Loucy (cell line): Measurements from ENCODE around the gene FANCC.

Experiments
- H2AFZ ChIP-seq: fragments of 200-600 bp; sonication (generic); 2 replicates; pipeline ENCODE4 v1.6.0; 2016; ENCODE audit warnings: antibody characterized with exemption, mild to moderate bottlenecking, low read length, moderate library complexity
- H3F3A ChIP-seq: fragments of 200-600 bp; 2 replicates; pipeline ENCODE4 v1.6.0; 2016; ENCODE audit warnings: antibody characterized with exemption, low read depth, mild to moderate bottlenecking
- H3K27me3 ChIP-seq: fragments of 200-600 bp; sonication (generic); 2 replicates; pipeline ENCODE4 v1.6.1; 2014; ENCODE audit warnings: low read length, mild to moderate bottlenecking; ENCODE audit not compliant: insufficient read depth, poor library complexity, severe bottlenecking
- H3K36me3 ChIP-seq: fragments of 200-600 bp; sonication (generic); 2 replicates; pipeline ENCODE4 v1.6.1; 2016; ENCODE audit warnings: low read length; ENCODE audit not compliant: insufficient read depth
- H3K4me1 ChIP-seq: fragments of 200-600 bp; sonication (generic); 2 replicates; pipeline ENCODE4 v1.5.1; 2014; ENCODE audit warnings: low read length, mild to moderate bottlenecking; ENCODE audit not compliant: insufficient read depth, poor library complexity, severe bottlenecking
- H3K4me2 ChIP-seq: fragments of 200-600 bp; sonication (generic); 2 replicates; pipeline ENCODE4 v1.6.0; 2014; ENCODE audit warnings: antibody characterized with exemption, low read length, low read depth, mild to moderate bottlenecking; ENCODE audit not compliant: poor library complexity, severe bottlenecking
- H3K4me3 ChIP-seq: fragments of 200-600 bp; sonication (generic); 2 replicates; pipeline ENCODE4 v1.5.1; 2014; ENCODE audit warnings: low read length, mild to moderate bottlenecking, mixed read lengths; ENCODE audit not compliant: poor library complexity, severe bottlenecking
- H3K79me2 ChIP-seq: fragments of 200-600 bp; sonication (generic); 2 replicates; pipeline ENCODE4 v1.6.1; 2014; ENCODE audit warnings: low read length; ENCODE audit not compliant: insufficient read depth
- H3K9ac ChIP-seq: fragments of 200-600 bp; sonication (generic); 2 replicates; pipeline ENCODE4 v1.6.0; 2014; ENCODE audit warnings: mild to moderate bottlenecking, low read depth, low read length, moderate library complexity; ENCODE audit not compliant: poor library complexity, severe bottlenecking
- H3K9me2 ChIP-seq: fragments of 200-600 bp; sonication (generic); replicated peaks from 2 replicates; pipeline ENCODE4 v1.6.1; 2016; ENCODE audit warnings: low read depth, low read length, mixed read lengths
- H3K9me3 ChIP-seq: fragments of 200-600 bp; sonication (generic); 2 replicates; pipeline ENCODE4 v1.6.1; 2014; ENCODE audit warnings: mild to moderate bottlenecking, antibody characterized with exemption, low read length, low read depth; ENCODE audit not compliant: insufficient read depth
- H4K20me1 ChIP-seq: fragments of 200-600 bp; sonication (generic); 2 replicates; pipeline ENCODE4 v1.6.0; 2014; ENCODE audit warnings: antibody characterized with exemption, low read length, mild to moderate bottlenecking; ENCODE audit not compliant: insufficient read depth, poor library complexity, severe bottlenecking
- CTCF ChIP-seq: fragments of 200-600 bp; sonication (generic); conservative IDR thresholded peaks from 2 replicates; pipeline ENCODE4 v1.5.1; 2014; ENCODE audit warnings: mild to moderate bottlenecking, antibody characterized with exemption, low read length
- EZH2phosphoT487 ChIP-seq: fragments of 200-600 bp; IDR thresholded peaks from 2 replicates; pipeline ENCODE4 v1.6.1; 2018; ENCODE audit warnings: antibody characterized with exemption, mild to moderate bottlenecking, moderate library complexity, borderline replicate concordance

FANCC gene

GRCh38 chr9:95134457-95134881 lies 183.0 kb downstream of the FANCC start:
- H3K27me3 ChIP-seq: no peaks in the 10 kb centered on the region
- no peaks in the 10 kb centered on the region for H3F3A ChIP-seq
- no peaks in the 10 kb centered on the region for H3K79me2 ChIP-seq
- H3K9ac ChIP-seq: no peak overlapping the region
- H3K4me3 ChIP-seq: no peak overlapping the region
- H3K4me2 ChIP-seq: no peak overlapping the region
- H4K20me1 ChIP-seq: no peaks in the 10 kb centered on the region
- TF ChIP-seq CTCF (no peak), EZH2phosphoT487 (no peak)
- H3K9me3 ChIP-seq: no peaks in the 10 kb centered on the region
- no peaks in the 10 kb centered on the region for H3K4me1 ChIP-seq
- H3K36me3 ChIP-seq: no peaks in the 10 kb centered on the region; the same call in 1 of the 2 replicates
- H2AFZ ChIP-seq: no peak overlapping the region
- H3K9me2 ChIP-seq: no peaks in the 10 kb centered on the region

- Histone ChIP-seq H3K79me2 (no peaks in the 10 kb centered on the region), H2AFZ (no peak overlapping the region), H3F3A (no peaks in the 10 kb centered on the region), H3K36me3 (no peaks in the 10 kb centered on the region), H3K27me3 (no peaks in the 10 kb centered on the region), H3K4me1 (no peaks in the 10 kb centered on the region), H3K9me3 (no peaks in the 10 kb centered on the region), H4K20me1 (no peaks in the 10 kb centered on the region), H3K9ac (no peak overlapping the region), H3K4me3 (no peak overlapping the region), H3K9me2 (no peaks in the 10 kb centered on the region), H3K4me2 (no peak overlapping the region)
- no peak for TF ChIP-seq CTCF
- TF ChIP-seq EZH2phosphoT487: no peak
Measured at GRCh38 chr9:95133325-95133705, 184.2 kb downstream of the FANCC start.

DNA sequence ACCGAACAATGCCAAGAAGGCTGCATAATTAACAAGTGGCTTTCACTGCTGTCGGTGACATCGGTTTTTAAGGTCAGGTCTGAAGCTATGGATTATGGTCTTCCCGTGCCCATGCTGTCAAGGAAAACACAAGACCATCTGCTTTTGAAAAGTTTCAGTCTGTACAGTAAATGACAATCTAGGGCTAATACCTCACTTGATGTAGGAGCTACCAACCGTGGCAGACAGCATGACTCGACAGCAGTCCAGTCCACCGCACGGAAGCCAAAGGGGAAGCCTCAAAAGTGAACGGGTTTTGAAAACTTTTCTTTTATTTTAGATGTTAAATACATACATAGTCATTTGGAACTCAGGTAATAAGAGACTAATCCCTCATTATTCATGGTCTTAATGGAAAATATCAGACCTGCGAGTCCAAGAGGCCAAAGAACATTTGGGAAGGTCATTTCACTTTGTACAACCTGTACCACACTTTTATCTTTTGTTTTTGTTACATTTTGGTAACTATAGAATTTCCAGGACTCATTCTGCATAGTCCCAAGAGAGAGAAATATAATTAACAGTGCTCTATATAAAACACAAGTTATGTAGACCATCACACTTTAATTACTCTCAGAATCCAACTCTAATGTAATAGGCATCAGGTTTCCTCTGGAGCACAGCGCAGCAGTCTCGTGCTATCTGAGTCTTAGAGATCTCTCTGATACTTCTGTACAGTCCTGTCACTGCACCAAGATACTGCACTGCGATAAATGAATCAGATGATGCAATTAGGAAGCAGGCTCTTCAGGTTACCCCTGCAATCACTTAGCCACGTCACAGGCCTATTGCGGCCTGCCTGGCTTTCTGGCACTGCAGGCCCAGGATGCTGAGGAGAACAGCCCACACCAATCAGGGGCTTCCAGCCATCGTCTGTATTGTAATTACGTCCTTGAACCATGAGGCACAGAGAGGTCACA lies 184.9 kb downstream of the FANCC start:
- Histone ChIP-seq H3K4me3 (no peak overlapping the region), H3F3A (no peaks in the 10 kb centered on the region), H3K4me2 (no peak overlapping the region), H3K9me2 (no peaks in the 10 kb centered on the region), H3K4me1 (no peaks in the 10 kb centered on the region), H3K9ac (no peak overlapping the region), H3K9me3 (no peaks in the 10 kb centered on the region), H3K79me2 (no peaks in the 10 kb centered on the region), H3K27me3 (no peaks in the 10 kb centered on the region), H2AFZ (no peak overlapping the region), H3K36me3 (no peaks in the 10 kb centered on the region), H4K20me1 (no peaks in the 10 kb centered on the region)
- no peak for TF ChIP-seq CTCF
- no peak for TF ChIP-seq EZH2phosphoT487
